GM18868 (cell line): Measurements from ENCODE around the gene UBE2Q2.

Experiments used
- ATAC-seq: cut with Tn5 transposase; IDR thresholded peaks from one replicate; pipeline ENCODE4 v1.9.1; 2021; ENCODE audit warnings: mild to moderate bottlenecking, moderate library complexity; ENCODE audit not compliant: unreplicated experiment

UBE2Q2 gene

GRCh38 chr15:75921732-75922703 lies 78.8 kb downstream of the UBE2Q2 start:
- ATAC-seq: no peak

GRCh38 chr15:75923756-75924155 lies 80.5 kb downstream of the UBE2Q2 start:
- ATAC-seq: no peak

GRCh38 chr15:75924576-75924975 lies 81.3 kb downstream of the UBE2Q2 start:
- no peak for ATAC-seq

- ATAC-seq: no peak
These were observed 82.2 kb downstream of the UBE2Q2 start for GRCh38 chr15:75925440-75925839.

- no peak for ATAC-seq
These were observed 83.7 kb downstream of the UBE2Q2 start for GRCh38 chr15:75926931-75927330.

- ATAC-seq: no peak
These were observed 84.4 kb downstream of the UBE2Q2 start for GRCh38 chr15:75927601-75928000.

GRCh38 chr15:75928680-75929608 lies 85.7 kb downstream of the UBE2Q2 start:
- no peak for ATAC-seq

GRCh38 chr15:75929799-75930565 lies 86.7 kb downstream of the UBE2Q2 start:
- ATAC-seq: no peak

- ATAC-seq: no peak
These were observed 87.6 kb downstream of the UBE2Q2 start for GRCh38 chr15:75930866-75931265.

GRCh38 chr15:75942464-75942863 lies 99.2 kb downstream of the UBE2Q2 start:
- ATAC-seq: no peak

GRCh38 chr15:75943246-75943645 lies 100.0 kb downstream of the UBE2Q2 start:
- no peak for ATAC-seq

- no peak for ATAC-seq
These were observed 100.5 kb downstream of the UBE2Q2 start for GRCh38 chr15:75943713-75944215.

GRCh38 chr15:75945953-75946352 lies 102.7 kb downstream of the UBE2Q2 start:
- ATAC-seq: no peak

GRCh38 chr15:75947092-75947491 lies 103.8 kb downstream of the UBE2Q2 start:
- ATAC-seq: no peak

GRCh38 chr15:75948761-75949296 lies 105.6 kb downstream of the UBE2Q2 start:
- ATAC-seq: no peak
